ENCODE results near the gene HBA1. TPM values are rescaled to one million over a fixed set of nuclear protein-coding genes. Genes with fewer than 3 reads are reported as not detected.
"Not testable (repeated sequence)": the region's sequence is repeated elsewhere in the genome, so short reads cannot be mapped to it uniquely, and the experiment has no call there.

Gene HBA1
- not detected in 2 replicates for total RNA-seq (ENCODE audit: low replicate concordance)

DNA sequence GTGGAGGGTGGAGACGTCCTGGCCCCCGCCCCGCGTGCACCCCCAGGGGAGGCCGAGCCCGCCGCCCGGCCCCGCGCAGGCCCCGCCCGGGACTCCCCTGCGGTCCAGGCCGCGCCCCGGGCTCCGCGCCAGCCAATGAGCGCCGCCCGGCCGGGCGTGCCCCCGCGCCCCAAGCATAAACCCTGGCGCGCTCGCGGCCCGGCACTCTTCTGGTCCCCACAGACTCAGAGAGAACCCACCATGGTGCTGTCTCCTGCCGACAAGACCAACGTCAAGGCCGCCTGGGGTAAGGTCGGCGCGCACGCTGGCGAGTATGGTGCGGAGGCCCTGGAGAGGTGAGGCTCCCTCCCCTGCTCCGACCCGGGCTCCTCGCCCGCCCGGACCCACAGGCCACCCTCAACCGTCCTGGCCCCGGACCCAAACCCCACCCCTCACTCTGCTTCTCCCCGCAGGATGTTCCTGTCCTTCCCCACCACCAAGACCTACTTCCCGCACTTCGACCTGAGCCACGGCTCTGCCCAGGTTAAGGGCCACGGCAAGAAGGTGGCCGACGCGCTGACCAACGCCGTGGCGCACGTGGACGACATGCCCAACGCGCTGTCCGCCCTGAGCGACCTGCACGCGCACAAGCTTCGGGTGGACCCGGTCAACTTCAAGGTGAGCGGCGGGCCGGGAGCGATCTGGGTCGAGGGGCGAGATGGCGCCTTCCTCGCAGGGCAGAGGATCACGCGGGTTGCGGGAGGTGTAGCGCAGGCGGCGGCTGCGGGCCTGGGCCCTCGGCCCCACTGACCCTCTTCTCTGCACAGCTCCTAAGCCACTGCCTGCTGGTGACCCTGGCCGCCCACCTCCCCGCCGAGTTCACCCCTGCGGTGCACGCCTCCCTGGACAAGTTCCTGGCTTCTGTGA lies at the start of gene HBA1:
HBA1 (plus strand) TSS at position 204 of the 906 bp plus-strand sequence; CDS start at position 241, 37 bp downstream.
- not testable (repeated sequence) for DNase-seq (ENCODE audit: low read depth); H3K4me3 ChIP-seq (ENCODE audit: low read depth, low read length)

- no peak for DNase-seq (ENCODE audit: low read depth)
- H3K4me3 ChIP-seq (ENCODE audit: low read depth, low read length): no peak overlapping the region
- TF ChIP-seq, protein P1, sequence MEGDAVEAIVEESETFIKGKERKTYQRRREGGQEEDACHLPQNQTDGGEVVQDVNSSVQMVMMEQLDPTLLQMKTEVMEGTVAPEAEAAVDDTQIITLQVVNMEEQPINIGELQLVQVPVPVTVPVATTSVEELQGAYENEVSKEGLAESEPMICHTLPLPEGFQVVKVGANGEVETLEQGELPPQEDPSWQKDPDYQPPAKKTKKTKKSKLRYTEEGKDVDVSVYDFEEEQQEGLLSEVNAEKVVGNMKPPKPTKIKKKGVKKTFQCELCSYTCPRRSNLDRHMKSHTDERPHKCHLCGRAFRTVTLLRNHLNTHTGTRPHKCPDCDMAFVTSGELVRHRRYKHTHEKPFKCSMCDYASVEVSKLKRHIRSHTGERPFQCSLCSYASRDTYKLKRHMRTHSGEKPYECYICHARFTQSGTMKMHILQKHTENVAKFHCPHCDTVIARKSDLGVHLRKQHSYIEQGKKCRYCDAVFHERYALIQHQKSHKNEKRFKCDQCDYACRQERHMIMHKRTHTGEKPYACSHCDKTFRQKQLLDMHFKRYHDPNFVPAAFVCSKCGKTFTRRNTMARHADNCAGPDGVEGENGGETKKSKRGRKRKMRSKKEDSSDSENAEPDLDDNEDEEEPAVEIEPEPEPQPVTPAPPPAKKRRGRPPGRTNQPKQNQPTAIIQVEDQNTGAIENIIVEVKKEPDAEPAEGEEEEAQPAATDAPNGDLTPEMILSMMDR (IDR thresholded peaks at IDR 0.05; ENCODE audit: insufficient read depth, low read length): no peak
These were observed 47.4 kb upstream of the HBA1 start for GRCh38 chr16:129075-129474.

DNA sequence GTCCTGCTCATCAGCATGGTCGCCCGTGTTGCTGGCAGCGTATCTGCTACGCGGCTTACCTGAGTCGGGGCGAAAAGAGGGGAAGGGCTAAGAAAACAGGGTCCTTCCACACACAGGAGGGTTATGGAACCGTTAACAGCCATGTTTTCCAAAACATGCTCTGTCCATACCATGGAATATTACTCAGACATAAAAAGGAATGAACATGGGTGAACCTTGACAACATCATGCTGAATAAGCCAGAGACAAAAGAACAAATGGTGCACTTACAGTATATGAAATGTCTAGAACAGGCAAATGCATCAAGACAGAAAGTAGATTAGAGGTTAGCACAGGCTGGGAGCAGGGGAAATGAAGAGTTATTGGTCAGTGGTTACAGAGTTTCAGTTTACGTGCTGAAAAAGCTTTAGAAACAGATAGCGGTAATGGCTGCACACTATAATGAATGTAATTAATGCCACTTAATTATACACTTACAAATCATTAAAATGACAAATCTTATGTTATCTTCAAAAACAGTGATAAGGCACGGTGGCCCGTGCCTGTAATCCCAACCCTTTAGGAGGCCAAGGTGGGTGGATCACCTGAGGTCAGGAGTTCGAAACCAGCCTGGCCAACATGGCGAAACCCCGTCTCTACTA lies 45.8 kb upstream of the HBA1 start:
- TF ChIP-seq, protein P1 (IDR thresholded peaks at IDR 0.05; ENCODE audit: insufficient read depth, low read length): no peak
- DNase-seq (ENCODE audit: low read depth): no peak
- no peak overlapping the region for H3K4me3 ChIP-seq (ENCODE audit: low read depth, low read length)

GRCh38 chr16:132120-132519 lies 44.4 kb upstream of the HBA1 start:
- TF ChIP-seq, protein P1 (IDR thresholded peaks at IDR 0.05; ENCODE audit: insufficient read depth, low read length): no peak
- no peak for DNase-seq (ENCODE audit: low read depth)
- H3K4me3 ChIP-seq (ENCODE audit: low read depth, low read length): no peak overlapping the region

DNA sequence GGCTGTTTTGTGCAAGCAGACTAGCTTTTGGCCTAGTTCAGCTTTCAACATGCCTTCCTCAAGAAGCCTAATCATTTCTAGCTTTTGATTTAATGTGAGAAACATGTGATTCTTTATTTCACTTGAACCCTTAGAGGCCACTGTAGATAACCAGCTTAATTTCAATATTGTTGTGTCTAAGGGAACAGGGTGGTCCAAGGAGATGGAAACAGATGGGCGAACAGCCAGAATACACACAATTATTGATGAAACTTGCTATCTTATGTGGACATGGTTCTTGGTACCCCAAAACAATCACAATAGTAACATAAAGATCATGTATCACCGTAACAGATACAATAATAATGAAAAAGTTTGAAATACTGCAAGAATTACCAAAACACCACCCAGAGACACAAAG lies 42.8 kb upstream of the HBA1 start:
- DNase-seq (ENCODE audit: low read depth): no peak
- TF ChIP-seq, protein P1 (IDR thresholded peaks at IDR 0.05; ENCODE audit: insufficient read depth, low read length): no peak
- H3K4me3 ChIP-seq (ENCODE audit: low read depth, low read length): no peak overlapping the region

GRCh38 chr16:138049-138417 lies 38.4 kb upstream of the HBA1 start:
- no peak for DNase-seq (ENCODE audit: low read depth)
- peak overlapping the region; percentile 76 for H3K4me3 ChIP-seq (ENCODE audit: low read depth, low read length)
- TF ChIP-seq, protein P1 (IDR thresholded peaks at IDR 0.05; ENCODE audit: insufficient read depth, low read length): no peak

GRCh38 chr16:140175-140857 lies 36.2 kb upstream of the HBA1 start:
- TF ChIP-seq, protein P1 (IDR thresholded peaks at IDR 0.05; ENCODE audit: insufficient read depth, low read length): no peak

More at GRCh38 chr16:140175-140857, 36.2 kb upstream of the HBA1 start:
- H3K4me3 ChIP-seq (ENCODE audit: low read depth, low read length): no peak overlapping the region
- no peak for DNase-seq (ENCODE audit: low read depth)

All from fibroblast of the aortic adventitia (primary cell).